ENCODE results near the gene CAMKV. TPM values are rescaled to one million over a fixed set of nuclear protein-coding genes. Genes with fewer than 3 reads are reported as not detected.

CAMKV gene
- polyA plus RNA-seq, 1 donor (not counting 4 experiments of a cell fraction or from before 2014, with no cell fraction given) = not detected

DNA sequence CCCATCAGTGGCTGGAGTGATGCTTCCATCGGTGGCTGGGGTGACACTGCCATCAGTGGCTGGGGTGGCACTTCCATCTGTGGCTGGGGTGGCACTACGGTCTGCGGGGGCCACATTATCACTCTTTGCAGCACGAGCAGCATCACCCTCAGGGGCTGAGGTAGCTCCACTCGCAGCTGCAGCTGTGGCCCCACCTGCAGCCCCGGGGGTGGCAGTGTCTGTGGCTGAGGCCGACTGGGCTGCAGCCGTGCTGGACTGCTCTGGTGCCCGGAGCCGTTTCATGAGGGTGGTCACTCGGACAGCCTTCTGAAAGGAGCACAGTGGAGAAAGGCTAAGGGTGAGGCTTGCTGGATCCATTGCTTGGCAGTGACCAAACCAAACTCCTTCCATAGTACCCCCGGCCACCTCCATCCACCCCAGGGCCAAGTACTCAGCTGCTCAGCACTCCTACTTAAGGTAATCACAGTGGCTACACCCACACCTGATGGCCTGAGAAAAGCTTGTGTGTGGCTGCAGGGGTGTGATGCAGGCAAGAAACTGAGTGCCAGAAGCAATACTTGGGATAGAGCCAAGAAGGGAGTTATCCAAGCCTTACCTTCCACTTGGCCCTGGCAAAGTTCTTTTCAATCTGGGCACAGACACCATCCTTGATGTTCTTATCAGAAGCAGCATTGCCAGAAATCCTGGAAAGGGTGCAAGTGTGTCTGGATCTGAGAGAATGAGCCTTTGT is 10.0 kb downstream of the CAMKV start:
- Histone ChIP-seq H3K27ac (ENCODE audit: control insufficient read depth, insufficient read depth, low read length) (no peak overlapping the region), H3K27me3 (ENCODE audit: control insufficient read depth, extremely low read depth, insufficient read depth, low read length) (peaks cover 18% of the 10 kb centered on the region), H3K9me1 (ENCODE audit: control insufficient read depth, extremely low read depth, insufficient read depth, low read length) (no peaks in the 10 kb centered on the region), H3K36me3 (ENCODE audit: control insufficient read depth in 2 of 2, extremely low read depth in 1 of 2, insufficient read depth in 2 of 2, low read length in 2 of 2) (no peaks in the 10 kb centered on the region), H3K9ac (ENCODE audit: control insufficient read depth, extremely low read depth, insufficient read depth, low read length) (no peak overlapping the region), H3K9me3 (ENCODE audit: control insufficient read depth, low read depth, low read length) (no peaks in the 10 kb centered on the region), H2AFZ (ENCODE audit: control insufficient read depth, low read length) (no peak overlapping the region), H4K20me1 (ENCODE audit: control insufficient read depth, extremely low read depth, insufficient read depth, low read length) (no peaks in the 10 kb centered on the region), H3K4me1 (ENCODE audit: control insufficient read depth, extremely low read depth, insufficient read depth, low read length) (peaks cover 14% of the 10 kb centered on the region), H3K79me2 (ENCODE audit: control insufficient read depth, insufficient read depth, low read length) (peaks cover 13% of the 10 kb centered on the region), H3K4me3 (ENCODE audit: control insufficient read depth in 2 of 3, extremely low read depth in 1 of 3, insufficient read depth in 2 of 3, low read depth in 1 of 3, low read length in 3 of 3) (no peak overlapping the region), H3K4me2 (ENCODE audit: control insufficient read depth, extremely low read depth, insufficient read depth, low read depth, low read length) (no peak overlapping the region)
- DNase-seq (ENCODE audit: low read depth, low spot score) (no peak), FAIRE-seq (no peak)
- dilution Hi-C loops (cut with MboI; ENCODE audit: extremely low pct_ligation_motif_present, low sequenced_read_pairs) = loop anchor here (25.0 kb wide), 2 partner anchors 103 to 122 kb away; no protein-coding TSS in a partner anchor
- TF ChIP-seq, protein P1, sequence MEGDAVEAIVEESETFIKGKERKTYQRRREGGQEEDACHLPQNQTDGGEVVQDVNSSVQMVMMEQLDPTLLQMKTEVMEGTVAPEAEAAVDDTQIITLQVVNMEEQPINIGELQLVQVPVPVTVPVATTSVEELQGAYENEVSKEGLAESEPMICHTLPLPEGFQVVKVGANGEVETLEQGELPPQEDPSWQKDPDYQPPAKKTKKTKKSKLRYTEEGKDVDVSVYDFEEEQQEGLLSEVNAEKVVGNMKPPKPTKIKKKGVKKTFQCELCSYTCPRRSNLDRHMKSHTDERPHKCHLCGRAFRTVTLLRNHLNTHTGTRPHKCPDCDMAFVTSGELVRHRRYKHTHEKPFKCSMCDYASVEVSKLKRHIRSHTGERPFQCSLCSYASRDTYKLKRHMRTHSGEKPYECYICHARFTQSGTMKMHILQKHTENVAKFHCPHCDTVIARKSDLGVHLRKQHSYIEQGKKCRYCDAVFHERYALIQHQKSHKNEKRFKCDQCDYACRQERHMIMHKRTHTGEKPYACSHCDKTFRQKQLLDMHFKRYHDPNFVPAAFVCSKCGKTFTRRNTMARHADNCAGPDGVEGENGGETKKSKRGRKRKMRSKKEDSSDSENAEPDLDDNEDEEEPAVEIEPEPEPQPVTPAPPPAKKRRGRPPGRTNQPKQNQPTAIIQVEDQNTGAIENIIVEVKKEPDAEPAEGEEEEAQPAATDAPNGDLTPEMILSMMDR (optimal IDR thresholded peaks at IDR 0.05 in 1 of 3, IDR thresholded peaks at IDR 0.05 in 1 of 3, conservative IDR thresholded peaks at IDR 0.05 in 1 of 3; ENCODE audit: extremely low read depth in 1 of 3, insufficient read depth in 2 of 3, low read length in 3 of 3) = no peak
- no peak for TF ChIP-seq EZH2 (IDR thresholded peaks at IDR 0.05; ENCODE audit: low read length)

DNA sequence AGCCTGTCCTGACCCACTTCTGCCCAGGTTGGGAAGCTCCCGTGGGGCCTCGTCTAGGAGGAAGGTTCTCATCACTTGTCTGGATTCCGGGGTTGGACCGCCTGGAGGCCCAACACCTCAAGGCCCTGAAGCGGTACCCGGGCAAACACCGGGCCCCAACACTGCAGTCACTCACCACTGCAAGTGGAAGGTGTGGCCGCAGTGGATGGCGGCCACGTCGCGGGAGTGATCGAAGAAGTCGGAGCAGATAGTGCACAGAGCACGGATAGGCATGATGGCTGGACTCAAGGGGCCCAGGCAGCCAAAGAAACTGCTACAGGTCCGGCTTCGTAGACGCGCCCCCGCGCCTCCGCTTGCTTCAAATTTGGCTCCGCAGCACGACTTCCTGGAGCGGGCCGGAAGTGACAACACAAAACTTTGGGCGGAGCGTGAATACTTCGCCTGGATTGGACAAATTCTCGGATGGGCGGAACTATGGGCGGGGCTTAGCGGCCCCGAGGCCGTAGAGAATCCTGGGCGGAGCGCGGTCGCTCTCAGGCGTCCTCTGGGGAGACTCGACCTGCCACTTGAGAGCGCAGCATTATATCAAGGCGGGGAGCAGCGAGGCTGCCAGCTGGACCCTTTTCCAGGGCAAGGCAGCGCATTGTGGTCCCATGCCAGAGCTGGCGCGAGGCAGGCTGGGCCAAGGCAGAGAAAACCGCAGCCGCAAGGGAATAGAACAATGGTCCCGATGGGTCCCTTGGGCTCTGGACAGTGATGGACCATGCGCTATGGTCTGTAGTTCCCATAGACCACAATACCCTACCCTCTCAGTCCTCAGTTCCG is 13.3 kb downstream of the CAMKV start, which contains the start of gene TRAIP:
TSS of gene TRAIP (minus strand) at position 384 of the 825 bp plus-strand sequence. CDS start at position 273, 111 bp downstream.
- dilution Hi-C loops (cut with MboI; ENCODE audit: extremely low pct_ligation_motif_present, low sequenced_read_pairs) = loop anchor here (25.0 kb wide), 2 partner anchors 106 to 119 kb away; no protein-coding TSS in a partner anchor
- Histone ChIP-seq H3K9ac (ENCODE audit: control insufficient read depth, extremely low read depth, insufficient read depth, low read length) (peak within 1 kb of the TSS; percentile 77), H3K4me2 (ENCODE audit: control insufficient read depth, extremely low read depth, insufficient read depth, low read depth, low read length) (peak within 1 kb of the TSS; percentile 99), H3K79me2 (ENCODE audit: control insufficient read depth, insufficient read depth, low read length) (peaks cover 13% of the 10 kb centered on the region), H3K27ac (ENCODE audit: control insufficient read depth, insufficient read depth, low read length) (peak within 1 kb of the TSS; percentile 61), H3K9me3 (ENCODE audit: control insufficient read depth, low read depth, low read length) (no peaks in the 10 kb centered on the region), H2AFZ (ENCODE audit: control insufficient read depth, low read length) (peak within 1 kb of the TSS; percentile 99), H3K4me3 (ENCODE audit: control insufficient read depth in 2 of 3, extremely low read depth in 1 of 3, insufficient read depth in 2 of 3, low read depth in 1 of 3, low read length in 3 of 3) (peak within 1 kb of the TSS; percentile 71 to 94 (median 93)), H3K9me1 (ENCODE audit: control insufficient read depth, extremely low read depth, insufficient read depth, low read length) (no peaks in the 10 kb centered on the region), H3K27me3 (ENCODE audit: control insufficient read depth, extremely low read depth, insufficient read depth, low read length) (peaks cover under 1% of the 10 kb centered on the region), H3K36me3 (ENCODE audit: control insufficient read depth in 2 of 2, extremely low read depth in 1 of 2, insufficient read depth in 2 of 2, low read length in 2 of 2) (no peaks in the 10 kb centered on the region), H3K4me1 (ENCODE audit: control insufficient read depth, extremely low read depth, insufficient read depth, low read length) (peaks cover 14% of the 10 kb centered on the region), H4K20me1 (ENCODE audit: control insufficient read depth, extremely low read depth, insufficient read depth, low read length) (no peaks in the 10 kb centered on the region)
- peak; percentile 92 for FAIRE-seq
- TF ChIP-seq, protein P1 (optimal IDR thresholded peaks at IDR 0.05 in 1 of 3, IDR thresholded peaks at IDR 0.05 in 1 of 3, conservative IDR thresholded peaks at IDR 0.05 in 1 of 3; ENCODE audit: extremely low read depth in 1 of 3, insufficient read depth in 2 of 3, low read length in 3 of 3) = peak in 1 of 3 experiments; percentile 13
- no peak for TF ChIP-seq EZH2 (IDR thresholded peaks at IDR 0.05; ENCODE audit: low read length)
- DNase-seq (ENCODE audit: low read depth, low spot score) = peak; percentile 76

All from keratinocyte (primary cell).